Measurements from ENCODE around the gene ZDHHC20.
"Not testable (repeated sequence)": the region's sequence is repeated elsewhere in the genome, so short reads cannot be mapped to it uniquely, and the experiment has no call there.

DNA sequence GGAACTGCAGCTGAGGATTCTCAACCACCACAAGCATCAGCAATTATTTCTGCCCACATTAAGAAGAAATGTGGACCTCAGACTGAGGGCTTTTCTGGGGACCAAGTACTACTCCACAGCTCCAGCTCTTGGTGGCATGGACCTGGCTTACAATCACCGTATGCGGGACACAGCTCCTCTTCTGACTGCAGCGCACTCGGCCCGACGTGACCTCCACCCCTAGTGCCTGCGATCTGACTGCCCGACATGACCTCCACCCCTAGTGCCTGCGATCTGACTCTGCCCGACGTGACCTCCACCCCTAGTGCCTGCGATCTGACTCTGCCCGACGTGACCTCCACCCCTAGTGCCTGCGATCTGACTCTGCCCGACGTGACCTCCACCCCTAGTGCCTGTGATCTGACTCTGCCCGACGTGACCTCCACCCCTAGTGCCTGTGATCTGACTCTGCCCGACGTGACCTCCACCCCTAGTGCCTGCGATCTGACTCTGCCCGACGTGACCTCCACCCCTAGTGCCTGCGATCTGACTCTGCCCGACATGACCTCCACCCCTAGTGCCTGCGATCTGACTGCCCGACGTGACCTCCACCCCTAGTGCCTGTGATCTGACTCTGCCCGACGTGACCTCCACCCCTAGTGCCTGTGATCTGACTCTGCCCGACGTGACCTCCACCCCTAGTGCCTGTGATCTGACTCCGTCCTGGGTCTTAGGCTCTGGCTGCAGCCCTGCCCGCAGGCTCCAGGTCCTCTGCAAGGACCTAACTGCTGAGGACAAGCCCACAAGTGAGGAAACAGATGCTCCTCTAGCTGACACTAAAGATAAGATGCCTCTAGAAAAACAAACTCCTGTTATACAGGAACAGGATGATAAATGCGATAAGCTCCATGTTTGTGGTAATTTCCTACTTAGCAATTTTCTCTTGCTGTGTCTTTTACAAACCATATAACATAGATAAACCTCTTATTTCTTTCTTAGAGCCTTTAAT, 81.8 kb downstream of the ZDHHC20 start:
- TF ChIP-seq YY1 (IDR thresholded peaks at IDR 0.05; ENCODE audit: insufficient read depth, insufficient replicate concordance, low read depth, low read length); TBP (CRISPR knock-in tag; IDR thresholded peaks at IDR 0.05); SATB2 (CRISPR knock-in tag; IDR thresholded peaks at IDR 0.05); EZH2 (conservative IDR thresholded peaks at IDR 0.05; ENCODE audit: low read depth, low read length); WIZ (CRISPR knock-in tag; IDR thresholded peaks at IDR 0.05): not testable (repeated sequence)
- TF ChIP-seq, protein P1, sequence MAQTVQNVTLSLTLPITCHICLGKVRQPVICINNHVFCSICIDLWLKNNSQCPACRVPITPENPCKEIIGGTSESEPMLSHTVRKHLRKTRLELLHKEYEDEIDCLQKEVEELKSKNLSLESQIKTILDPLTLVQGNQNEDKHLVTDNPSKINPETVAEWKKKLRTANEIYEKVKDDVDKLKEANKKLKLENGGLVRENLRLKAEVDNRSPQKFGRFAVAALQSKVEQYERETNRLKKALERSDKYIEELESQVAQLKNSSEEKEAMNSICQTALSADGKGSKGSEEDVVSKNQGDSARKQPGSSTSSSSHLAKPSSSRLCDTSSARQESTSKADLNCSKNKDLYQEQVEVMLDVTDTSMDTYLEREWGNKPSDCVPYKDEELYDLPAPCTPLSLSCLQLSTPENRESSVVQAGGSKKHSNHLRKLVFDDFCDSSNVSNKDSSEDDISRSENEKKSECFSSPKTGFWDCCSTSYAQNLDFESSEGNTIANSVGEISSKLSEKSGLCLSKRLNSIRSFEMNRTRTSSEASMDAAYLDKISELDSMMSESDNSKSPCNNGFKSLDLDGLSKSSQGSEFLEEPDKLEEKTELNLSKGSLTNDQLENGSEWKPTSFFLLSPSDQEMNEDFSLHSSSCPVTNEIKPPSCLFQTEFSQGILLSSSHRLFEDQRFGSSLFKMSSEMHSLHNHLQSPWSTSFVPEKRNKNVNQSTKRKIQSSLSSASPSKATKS (CRISPR knock-in tag; IDR thresholded peaks at IDR 0.05) = not testable (repeated sequence)
- TF ChIP-seq, protein P2, sequence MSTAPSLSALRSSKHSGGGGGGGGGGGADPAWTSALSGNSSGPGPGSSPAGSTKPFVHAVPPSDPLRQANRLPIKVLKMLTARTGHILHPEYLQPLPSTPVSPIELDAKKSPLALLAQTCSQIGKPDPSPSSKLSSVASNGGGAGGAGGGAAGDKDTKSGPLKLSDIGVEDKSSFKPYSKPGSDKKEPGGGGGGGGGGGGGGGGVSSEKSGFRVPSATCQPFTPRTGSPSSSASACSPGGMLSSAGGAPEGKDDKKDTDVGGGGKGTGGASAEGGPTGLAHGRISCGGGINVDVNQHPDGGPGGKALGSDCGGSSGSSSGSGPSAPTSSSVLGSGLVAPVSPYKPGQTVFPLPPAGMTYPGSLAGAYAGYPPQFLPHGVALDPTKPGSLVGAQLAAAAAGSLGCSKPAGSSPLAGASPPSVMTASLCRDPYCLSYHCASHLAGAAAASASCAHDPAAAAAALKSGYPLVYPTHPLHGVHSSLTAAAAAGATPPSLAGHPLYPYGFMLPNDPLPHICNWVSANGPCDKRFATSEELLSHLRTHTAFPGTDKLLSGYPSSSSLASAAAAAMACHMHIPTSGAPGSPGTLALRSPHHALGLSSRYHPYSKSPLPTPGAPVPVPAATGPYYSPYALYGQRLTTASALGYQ (CRISPR knock-in tag; IDR thresholded peaks at IDR 0.05) = not testable (repeated sequence)
- TF ChIP-seq, protein P3, sequence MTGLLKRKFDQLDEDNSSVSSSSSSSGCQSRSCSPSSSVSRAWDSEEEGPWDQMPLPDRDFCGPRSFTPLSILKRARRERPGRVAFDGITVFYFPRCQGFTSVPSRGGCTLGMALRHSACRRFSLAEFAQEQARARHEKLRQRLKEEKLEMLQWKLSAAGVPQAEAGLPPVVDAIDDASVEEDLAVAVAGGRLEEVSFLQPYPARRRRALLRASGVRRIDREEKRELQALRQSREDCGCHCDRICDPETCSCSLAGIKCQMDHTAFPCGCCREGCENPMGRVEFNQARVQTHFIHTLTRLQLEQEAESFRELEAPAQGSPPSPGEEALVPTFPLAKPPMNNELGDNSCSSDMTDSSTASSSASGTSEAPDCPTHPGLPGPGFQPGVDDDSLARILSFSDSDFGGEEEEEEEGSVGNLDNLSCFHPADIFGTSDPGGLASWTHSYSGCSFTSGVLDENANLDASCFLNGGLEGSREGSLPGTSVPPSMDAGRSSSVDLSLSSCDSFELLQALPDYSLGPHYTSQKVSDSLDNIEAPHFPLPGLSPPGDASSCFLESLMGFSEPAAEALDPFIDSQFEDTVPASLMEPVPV (CRISPR knock-in tag; IDR thresholded peaks at IDR 0.05) = not testable (repeated sequence)
